Progenitor cell of endocrine pancreas (in vitro differentiated cells): ENCODE data around the gene BMPR1A. TPM values are rescaled to one million over a fixed set of nuclear protein-coding genes. Genes with fewer than 3 reads are reported as not detected.

Source experiments
- DNase-seq: peaks from one replicate; pipeline ENCODE4 v3.0.0; 2021; ENCODE audit warnings: low spot score; ENCODE audit not compliant: unreplicated experiment
- H3K27ac Mint-ChIP-seq: 2 replicates; pipeline ENCODE4 v1.8.0; 2021; ENCODE audit warnings: mild to moderate bottlenecking, moderate library complexity, mixed read lengths
- H3K27me3 Mint-ChIP-seq: 2 replicates; pipeline ENCODE4 v1.8.0; 2021; ENCODE audit warnings: mixed read lengths
- H3K36me3 Mint-ChIP-seq: 2 replicates; pipeline ENCODE4 v1.8.0; 2022; ENCODE audit warnings: mixed read lengths; ENCODE audit not compliant: insufficient read depth
- H3K4me1 Mint-ChIP-seq: 2 replicates; pipeline ENCODE4 v1.8.0; 2021; ENCODE audit warnings: low read depth, mixed read lengths
- H3K4me3 Mint-ChIP-seq: 2 replicates; pipeline ENCODE4 v1.8.0; 2021; ENCODE audit warnings: low read depth, mild to moderate bottlenecking, moderate library complexity, mixed read lengths
- H3K9me3 Mint-ChIP-seq: 2 replicates; pipeline ENCODE4 v1.8.0; 2021; ENCODE audit warnings: low read depth, mixed read lengths
- CTCF ChIP-seq: fragments of 200-600 bp; sonication (generic); IDR thresholded peaks from one replicate; pipeline ENCODE4 v1.5.0; 2021; ENCODE audit warnings: antibody characterized with exemption, mild to moderate bottlenecking; ENCODE audit not compliant: unreplicated experiment
- total RNA-seq: library from RNA; stranded (reverse); gene quantifications from 2 replicates; pipeline ENCODE4 v1.2.1, GENCODE V29; 2021

Gene BMPR1A
- total RNA-seq, 1 donor from 2014 or later: 89.7 TPM

GRCh38 chr10:86775870-86776180, 19.4 kb downstream of the BMPR1A start:
- Mint-ChIP-seq H3K36me3 (peaks cover 6% of the 10 kb centered on the region), H3K27ac (no peak overlapping the region), H3K4me1 (peaks cover 23% of the 10 kb centered on the region), H3K27me3 (no peaks in the 10 kb centered on the region), H3K9me3 (no peaks in the 10 kb centered on the region), H3K4me3 (no peak overlapping the region)
- TF ChIP-seq CTCF: no peak
- no peak for DNase-seq

- Mint-ChIP-seq H3K36me3 (peaks cover 16% of the 10 kb centered on the region), H3K4me1 (peaks cover 21% of the 10 kb centered on the region), H3K27ac (peak overlapping the region; percentile 0), H3K4me3 (no peak overlapping the region), H3K27me3 (no peaks in the 10 kb centered on the region), H3K9me3 (peaks cover 11% of the 10 kb centered on the region)
- no peak for DNase-seq
- no peak for TF ChIP-seq CTCF
Measured at GRCh38 chr10:86779220-86780017, 23.0 kb downstream of the BMPR1A start.

GRCh38 chr10:86782701-86783418, 26.4 kb downstream of the BMPR1A start:
- no peaks in the 10 kb centered on the region for H3K27me3 Mint-ChIP-seq
- H3K4me3 Mint-ChIP-seq: no peak overlapping the region
- peaks cover 18% of the 10 kb centered on the region for H3K36me3 Mint-ChIP-seq
- DNase-seq: no peak
- H3K9me3 Mint-ChIP-seq: peaks cover 11% of the 10 kb centered on the region
- no peak for TF ChIP-seq CTCF
- H3K27ac Mint-ChIP-seq: no peak overlapping the region
- H3K4me1 Mint-ChIP-seq: peaks cover 15% of the 10 kb centered on the region

- Mint-ChIP-seq H3K9me3 (peaks cover 11% of the 10 kb centered on the region), H3K27me3 (no peaks in the 10 kb centered on the region), H3K27ac (no peak overlapping the region), H3K4me1 (peaks cover 13% of the 10 kb centered on the region), H3K4me3 (no peak overlapping the region), H3K36me3 (peaks cover 14% of the 10 kb centered on the region)
- no peak for DNase-seq
- no peak for TF ChIP-seq CTCF
Measured at GRCh38 chr10:86785037-86785436, 28.6 kb downstream of the BMPR1A start.

GRCh38 chr10:86785968-86786367, 29.5 kb downstream of the BMPR1A start:
- peaks cover 13% of the 10 kb centered on the region for H3K4me1 Mint-ChIP-seq
- no peak overlapping the region for H3K4me3 Mint-ChIP-seq
- no peak for TF ChIP-seq CTCF
- H3K9me3 Mint-ChIP-seq: peaks cover 10% of the 10 kb centered on the region
- no peaks in the 10 kb centered on the region for H3K27me3 Mint-ChIP-seq
- H3K36me3 Mint-ChIP-seq: peaks cover 15% of the 10 kb centered on the region
- no peak overlapping the region for H3K27ac Mint-ChIP-seq
- no peak for DNase-seq
